ENCODE data around the gene LONRF2.
A peak's percentile ranks its signal among the peaks of the same experiment; 100 is the strongest.

The LONRF2 gene

DNA sequence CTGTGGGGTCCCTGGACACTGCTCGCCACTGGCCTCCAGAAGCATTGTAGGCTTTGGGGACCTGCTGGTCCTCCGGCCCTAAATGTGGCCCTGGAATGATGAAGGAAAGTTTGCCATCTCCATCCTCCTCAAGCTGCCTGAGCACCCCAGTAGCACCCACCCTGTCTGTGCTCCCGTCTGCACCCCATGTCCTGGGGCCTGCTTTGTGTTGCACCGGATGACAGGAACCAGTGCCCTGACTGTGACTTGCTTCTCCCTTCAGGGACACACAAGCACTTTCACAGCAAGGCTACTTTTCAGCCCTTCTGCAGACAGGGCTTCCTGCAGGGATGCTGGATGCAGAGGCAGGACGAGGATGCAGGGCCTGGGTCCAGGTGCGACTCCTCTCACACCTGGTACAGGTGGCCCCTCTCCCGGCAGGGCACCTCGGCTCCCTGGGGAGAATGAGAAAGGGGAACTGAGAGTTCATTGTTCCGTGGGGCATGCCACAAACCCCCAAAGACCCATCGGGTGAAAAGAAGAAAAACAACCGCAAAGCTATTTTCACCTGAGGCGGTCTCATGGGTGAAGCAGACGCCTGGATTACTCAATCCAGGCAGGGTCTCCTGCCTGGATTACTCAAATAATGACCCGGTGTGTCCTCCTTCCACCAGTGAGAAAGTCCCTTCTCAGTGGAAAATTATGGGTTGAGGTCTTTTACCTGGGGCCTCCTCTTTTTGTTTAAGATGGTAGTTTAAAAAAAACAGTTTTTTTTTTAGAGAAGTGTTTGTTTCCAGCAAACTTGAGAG, 74.9 kb downstream of the LONRF2 start:
- H3F3A ChIP-seq (ENCODE audit: control insufficient read depth, insufficient read depth) = peaks cover 18% of the 10 kb centered on the region
- H3K27me3 ChIP-seq (ENCODE audit: control insufficient read depth, low read length) = no peaks in the 10 kb centered on the region
- peak overlapping the region; percentile 91 for H3K27ac ChIP-seq (ENCODE audit: low read depth, low read length)
- peak; percentile 92; the same call in 1 of the 2 replicates for TF ChIP-seq EZH2phosphoT487 (IDR thresholded peaks at IDR 0.05; ENCODE audit: borderline replicate concordance, low read length)
- TF ChIP-seq, protein P1, sequence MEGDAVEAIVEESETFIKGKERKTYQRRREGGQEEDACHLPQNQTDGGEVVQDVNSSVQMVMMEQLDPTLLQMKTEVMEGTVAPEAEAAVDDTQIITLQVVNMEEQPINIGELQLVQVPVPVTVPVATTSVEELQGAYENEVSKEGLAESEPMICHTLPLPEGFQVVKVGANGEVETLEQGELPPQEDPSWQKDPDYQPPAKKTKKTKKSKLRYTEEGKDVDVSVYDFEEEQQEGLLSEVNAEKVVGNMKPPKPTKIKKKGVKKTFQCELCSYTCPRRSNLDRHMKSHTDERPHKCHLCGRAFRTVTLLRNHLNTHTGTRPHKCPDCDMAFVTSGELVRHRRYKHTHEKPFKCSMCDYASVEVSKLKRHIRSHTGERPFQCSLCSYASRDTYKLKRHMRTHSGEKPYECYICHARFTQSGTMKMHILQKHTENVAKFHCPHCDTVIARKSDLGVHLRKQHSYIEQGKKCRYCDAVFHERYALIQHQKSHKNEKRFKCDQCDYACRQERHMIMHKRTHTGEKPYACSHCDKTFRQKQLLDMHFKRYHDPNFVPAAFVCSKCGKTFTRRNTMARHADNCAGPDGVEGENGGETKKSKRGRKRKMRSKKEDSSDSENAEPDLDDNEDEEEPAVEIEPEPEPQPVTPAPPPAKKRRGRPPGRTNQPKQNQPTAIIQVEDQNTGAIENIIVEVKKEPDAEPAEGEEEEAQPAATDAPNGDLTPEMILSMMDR (IDR thresholded peaks at IDR 0.05; ENCODE audit: low read depth, low read length, poor library complexity, severe bottlenecking) = no peak
- peak overlapping the region; percentile 78 for H3K4me2 ChIP-seq (ENCODE audit: low read length)
- H3K9me3 ChIP-seq (ENCODE audit: control insufficient read depth, insufficient read depth, low read length) = no peaks in the 10 kb centered on the region
- H3K4me1 ChIP-seq (ENCODE audit: control insufficient read depth, low read length) = peaks cover 98% of the 10 kb centered on the region
- no peaks in the 10 kb centered on the region for H3K36me3 ChIP-seq (ENCODE audit: control insufficient read depth, low read length)
- H3K9me2 ChIP-seq (replicated peaks; ENCODE audit: control insufficient read depth, low read length) = no peaks in the 10 kb centered on the region
- no peaks in the 10 kb centered on the region for H4K20me1 ChIP-seq (ENCODE audit: control insufficient read depth, insufficient read depth, low read depth, low read length)
- H3K79me2 ChIP-seq (ENCODE audit: control insufficient read depth, low read length) = no peaks in the 10 kb centered on the region
- peak overlapping the region; percentile 64 for H3K4me3 ChIP-seq (ENCODE audit: low read length)

DNA sequence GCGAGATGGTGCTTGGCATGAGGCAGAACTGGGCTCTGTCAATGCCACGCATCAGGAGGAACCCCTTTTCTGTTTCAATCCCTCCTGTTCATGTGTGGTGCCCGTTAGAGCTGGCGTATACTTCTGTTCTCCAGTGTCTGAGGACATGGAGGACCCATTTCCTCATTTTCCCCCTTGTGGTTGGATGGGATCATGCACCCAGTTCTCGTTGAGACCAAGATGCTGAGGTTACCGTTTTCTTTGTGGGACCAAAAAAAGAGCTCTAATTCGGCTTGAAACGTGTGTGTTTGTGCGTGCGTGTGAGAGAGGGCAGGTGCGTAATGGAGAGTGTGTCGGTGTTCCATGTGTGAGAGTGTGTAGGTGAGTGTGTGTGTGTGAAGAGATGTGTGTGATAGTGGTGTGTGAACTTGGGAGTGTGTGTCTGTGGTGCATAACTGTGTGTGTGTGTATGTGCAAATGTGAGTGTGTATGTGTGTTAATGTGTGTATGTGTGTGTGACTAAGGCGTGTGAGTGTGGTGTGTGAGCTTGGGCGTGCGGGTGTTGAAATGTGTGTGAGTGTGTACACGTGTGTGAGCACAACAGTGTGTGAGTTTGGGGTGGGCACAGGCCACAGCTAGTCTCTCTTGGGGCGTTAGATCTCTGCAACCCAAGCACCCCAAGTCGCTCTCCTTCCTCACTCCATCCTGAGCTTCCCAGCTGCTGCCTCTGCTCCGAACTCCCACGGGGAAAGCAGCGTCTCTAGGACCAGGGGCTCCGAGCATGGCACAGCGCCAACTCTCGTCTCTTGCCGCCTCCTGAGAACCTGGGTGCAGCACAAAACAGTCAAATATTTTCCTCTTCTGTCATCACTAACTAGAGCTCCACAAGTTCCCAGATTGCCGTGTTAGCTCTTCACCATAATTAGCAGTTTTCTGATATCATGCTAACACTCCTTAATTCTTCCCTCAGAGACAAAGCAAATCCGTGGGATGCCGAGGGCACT, 75.8 kb downstream of the LONRF2 start:
- Histone ChIP-seq H4K20me1 (ENCODE audit: control insufficient read depth, insufficient read depth, low read depth, low read length) (no peaks in the 10 kb centered on the region), H3K36me3 (ENCODE audit: control insufficient read depth, low read length) (no peaks in the 10 kb centered on the region), H3F3A (ENCODE audit: control insufficient read depth, insufficient read depth) (peaks cover 18% of the 10 kb centered on the region), H3K27me3 (ENCODE audit: control insufficient read depth, low read length) (no peaks in the 10 kb centered on the region), H3K4me2 (ENCODE audit: low read length) (peak overlapping the region; percentile 78), H3K4me1 (ENCODE audit: control insufficient read depth, low read length) (peaks cover 94% of the 10 kb centered on the region), H3K4me3 (ENCODE audit: low read length) (peak overlapping the region; percentile 64), H3K9me3 (ENCODE audit: control insufficient read depth, insufficient read depth, low read length) (no peaks in the 10 kb centered on the region), H3K27ac (ENCODE audit: low read depth, low read length) (peak overlapping the region; percentile 91), H3K79me2 (ENCODE audit: control insufficient read depth, low read length) (no peaks in the 10 kb centered on the region), H3K9me2 (replicated peaks; ENCODE audit: control insufficient read depth, low read length) (no peaks in the 10 kb centered on the region)
- TF ChIP-seq EZH2phosphoT487 (IDR thresholded peaks at IDR 0.05; ENCODE audit: borderline replicate concordance, low read length) = no peak
- TF ChIP-seq, protein P1 (IDR thresholded peaks at IDR 0.05; ENCODE audit: low read depth, low read length, poor library complexity, severe bottlenecking) = peak; percentile 79

DNA sequence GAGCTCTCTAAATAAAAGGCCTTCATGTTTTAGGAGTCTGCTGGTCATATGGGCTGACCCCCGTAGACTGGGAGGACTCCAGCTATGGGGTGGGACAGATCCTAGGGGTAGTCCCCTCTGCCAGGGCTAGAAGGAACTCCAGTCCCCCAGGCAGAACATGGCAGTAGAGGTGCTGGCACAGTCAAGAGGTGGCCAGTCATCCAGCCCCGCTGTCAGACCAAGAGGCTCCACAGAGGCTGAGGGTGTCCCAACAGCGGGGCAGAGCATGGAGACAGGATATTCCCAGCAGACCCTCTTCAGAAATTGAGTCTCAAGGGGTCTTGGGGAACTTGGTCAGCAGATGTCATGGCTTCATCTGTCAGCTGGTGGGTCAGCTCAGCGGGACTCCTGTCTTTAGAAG, 76.6 kb downstream of the LONRF2 start:
- peak overlapping the region; percentile 64 for H3K4me3 ChIP-seq (ENCODE audit: low read length)
- no peaks in the 10 kb centered on the region for H4K20me1 ChIP-seq (ENCODE audit: control insufficient read depth, insufficient read depth, low read depth, low read length)
- peaks cover 87% of the 10 kb centered on the region for H3K4me1 ChIP-seq (ENCODE audit: control insufficient read depth, low read length)
- peaks cover 18% of the 10 kb centered on the region for H3F3A ChIP-seq (ENCODE audit: control insufficient read depth, insufficient read depth)
- H3K27ac ChIP-seq (ENCODE audit: low read depth, low read length) = peak overlapping the region; percentile 91
- no peaks in the 10 kb centered on the region for H3K79me2 ChIP-seq (ENCODE audit: control insufficient read depth, low read length)
- H3K27me3 ChIP-seq (ENCODE audit: control insufficient read depth, low read length) = no peaks in the 10 kb centered on the region
- no peaks in the 10 kb centered on the region for H3K9me2 ChIP-seq (replicated peaks; ENCODE audit: control insufficient read depth, low read length)
- H3K4me2 ChIP-seq (ENCODE audit: low read length) = peak overlapping the region; percentile 78
- no peaks in the 10 kb centered on the region for H3K36me3 ChIP-seq (ENCODE audit: control insufficient read depth, low read length)
- TF ChIP-seq, protein P1 (IDR thresholded peaks at IDR 0.05; ENCODE audit: low read depth, low read length, poor library complexity, severe bottlenecking) = no peak
- no peak for TF ChIP-seq EZH2phosphoT487 (IDR thresholded peaks at IDR 0.05; ENCODE audit: borderline replicate concordance, low read length)
- no peaks in the 10 kb centered on the region for H3K9me3 ChIP-seq (ENCODE audit: control insufficient read depth, insufficient read depth, low read length)

Data from DOHH2 (cell line).